Measurements from ENCODE around the gene ZKSCAN8. TPM values are rescaled to one million over a fixed set of nuclear protein-coding genes. Genes with fewer than 3 reads are reported as not detected.
"Not testable (repeated sequence)": the region's sequence is repeated elsewhere in the genome, so short reads cannot be mapped to it uniquely, and the experiment has no call there.

ZKSCAN8 gene
- total and polyA plus RNA-seq, 5 donors, result 5.5 to 18.2 (median 15.8) TPM

- ATAC-seq (no peak), DNase-seq (no peak)
- intact Hi-C loops (cut with DNase I), result loop anchor here in 1 of 4 donors (10.0 kb wide), 1 partner anchor 263 kb away; no protein-coding TSS in a partner anchor
- 93% methylated on average over 2 of the region's 2 CpGs for WGBS
- no peak overlapping the region for H3K4me3 ChIP-seq (ENCODE audit: low read length)
- H3K27ac ChIP-seq (ENCODE audit: low read length), result no peak overlapping the region
- H3K9me3 ChIP-seq (ENCODE audit: control insufficient read depth, low read length), result no peaks in the 10 kb centered on the region
- H3K27me3 ChIP-seq (ENCODE audit: control insufficient read depth, insufficient read depth), result no peaks in the 10 kb centered on the region
- H3K4me1 ChIP-seq (ENCODE audit: control insufficient read depth, insufficient read depth, low read length), result no peaks in the 10 kb centered on the region
Observed at GRCh38 chr6:28121876-28122275, 19.8 kb upstream of the ZKSCAN8 start.

DNA sequence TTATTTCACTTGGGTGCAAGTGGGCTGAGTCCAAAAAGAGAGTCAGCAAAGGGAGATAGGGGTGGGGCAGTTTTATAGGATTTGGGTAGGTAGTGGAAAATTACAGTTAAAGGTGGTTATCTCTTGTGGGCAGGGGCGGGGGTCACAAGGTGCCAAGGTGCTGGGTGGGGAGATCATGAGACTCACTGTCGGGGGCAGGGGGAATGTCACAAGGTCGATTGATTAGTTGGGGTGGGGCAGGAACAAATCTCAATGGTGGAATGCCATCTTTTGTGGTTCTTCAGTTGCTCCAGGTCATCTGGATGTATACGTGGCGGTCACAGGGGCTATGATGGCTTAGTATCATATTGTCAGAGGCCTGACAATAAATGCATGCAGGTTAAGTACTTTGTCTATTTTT is 19.4 kb upstream of the ZKSCAN8 start:
- WGBS, result 93% methylated on average over 5 of the region's 5 CpGs
- H3K27ac ChIP-seq (ENCODE audit: low read length); H3K9me3 ChIP-seq (ENCODE audit: control insufficient read depth, low read length); DNase-seq; ATAC-seq; H3K4me1 ChIP-seq (ENCODE audit: control insufficient read depth, insufficient read depth, low read length); H3K27me3 ChIP-seq (ENCODE audit: control insufficient read depth, insufficient read depth); H3K4me3 ChIP-seq (ENCODE audit: low read length): not testable (repeated sequence)
- intact Hi-C loops (cut with DNase I), result loop anchor here in 1 of 4 donors (10.0 kb wide), 1 partner anchor 263 kb away; no protein-coding TSS in a partner anchor

DNA sequence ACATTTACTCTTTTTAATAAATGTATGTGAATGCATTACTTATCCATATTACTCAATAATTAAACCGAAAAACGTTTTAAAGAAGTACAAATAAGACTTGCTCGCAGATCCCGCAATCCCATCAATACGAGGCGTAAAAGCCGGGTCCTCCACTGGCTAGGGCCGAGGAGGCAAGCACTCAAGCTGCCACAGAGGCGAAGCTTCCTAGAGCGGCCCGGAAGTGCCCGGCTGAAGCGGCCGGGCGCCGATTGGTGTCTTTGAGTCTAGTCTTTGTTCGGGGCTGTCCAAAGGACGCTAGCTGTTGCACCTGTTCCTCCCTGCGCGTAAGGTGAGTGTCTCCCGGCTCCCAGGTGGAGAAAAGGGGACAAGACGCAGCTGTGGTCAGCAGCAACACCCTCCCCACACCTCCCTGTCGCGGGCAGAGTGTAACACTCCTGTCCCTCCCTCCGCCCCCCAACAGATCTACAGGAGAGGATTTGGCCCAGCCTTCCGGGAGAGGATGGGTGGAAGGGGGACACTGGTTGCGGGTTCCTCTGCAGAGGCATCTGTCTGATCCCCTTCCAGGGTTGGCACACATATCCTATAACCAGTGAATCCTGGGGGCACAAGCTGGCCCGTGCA is 17.2 kb upstream of the ZKSCAN8 start, which contains the start of gene ZSCAN16:
Gene ZSCAN16 (plus strand): TSS at position 260 of the 621 bp plus-strand sequence. CDS start 835 bp downstream, outside the sequence.
- Histone ChIP-seq H3K4me1 (ENCODE audit: control insufficient read depth, insufficient read depth, low read length) (peaks cover 1% of the 10 kb centered on the region), H3K27me3 (ENCODE audit: control insufficient read depth, insufficient read depth) (no peaks in the 10 kb centered on the region), H3K4me3 (ENCODE audit: low read length) (peak within 1 kb of the TSS; percentile 61), H3K9me3 (ENCODE audit: control insufficient read depth, low read length) (no peaks in the 10 kb centered on the region), H3K27ac (ENCODE audit: low read length) (peak within 1 kb of the TSS; percentile 49)
- ATAC-seq (peak; percentile 98 to 100), DNase-seq (peak; percentile 86 to 94 (median 91))
- intact Hi-C loops (cut with DNase I), result loop anchor here in 1 of 4 donors (10.0 kb wide), 1 partner anchor 260 kb away; no protein-coding TSS in a partner anchor
- under 1% methylated on average over 28 of the region's 28 CpGs for WGBS

- ATAC-seq, result peak in 1 of 2 donors; percentile 6
- DNase-seq, result no peak
- H3K4me1 ChIP-seq (ENCODE audit: control insufficient read depth, insufficient read depth, low read length), result peaks cover 1% of the 10 kb centered on the region
- H3K4me3 ChIP-seq (ENCODE audit: low read length), result peak overlapping the region; percentile 61
- H3K27me3 ChIP-seq (ENCODE audit: control insufficient read depth, insufficient read depth), result no peaks in the 10 kb centered on the region
- H3K9me3 ChIP-seq (ENCODE audit: control insufficient read depth, low read length), result no peaks in the 10 kb centered on the region
- 12% methylated on average over 6 of the region's 6 CpGs for WGBS
- intact Hi-C loops (cut with DNase I), result loop anchor here in 1 of 4 donors (10.0 kb wide), 1 partner anchor 260 kb away; no protein-coding TSS in a partner anchor
- no peak overlapping the region for H3K27ac ChIP-seq (ENCODE audit: low read length)
Observed at GRCh38 chr6:28124971-28125353, 16.7 kb upstream of the ZKSCAN8 start.

DNA sequence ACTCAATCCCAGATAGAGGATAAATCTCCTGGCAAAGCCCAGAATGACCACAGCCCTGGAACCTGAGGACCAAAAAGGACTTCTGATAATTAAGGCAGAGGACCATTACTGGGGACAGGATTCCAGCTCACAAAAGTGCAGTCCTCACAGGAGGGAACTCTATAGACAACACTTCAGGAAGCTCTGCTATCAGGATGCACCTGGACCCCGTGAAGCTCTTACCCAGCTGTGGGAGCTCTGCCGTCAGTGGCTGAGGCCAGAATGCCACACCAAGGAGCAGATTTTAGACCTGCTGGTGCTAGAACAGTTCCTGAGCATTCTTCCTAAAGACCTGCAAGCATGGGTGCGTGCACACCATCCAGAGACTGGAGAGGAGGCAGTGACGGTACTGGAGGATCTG is 16.3 kb upstream of the ZKSCAN8 start:
- 72% methylated on average over 4 of the region's 4 CpGs for WGBS
- Histone ChIP-seq H3K4me1 (ENCODE audit: control insufficient read depth, insufficient read depth, low read length) (peaks cover 1% of the 10 kb centered on the region), H3K4me3 (ENCODE audit: low read length) (no peak overlapping the region), H3K27me3 (ENCODE audit: control insufficient read depth, insufficient read depth) (no peaks in the 10 kb centered on the region), H3K9me3 (ENCODE audit: control insufficient read depth, low read length) (no peaks in the 10 kb centered on the region), H3K27ac (ENCODE audit: low read length) (no peak overlapping the region)
- DNase-seq (no peak), ATAC-seq (no peak)
- intact Hi-C loops (cut with DNase I), result loop anchor here in 1 of 4 donors (10.0 kb wide), 1 partner anchor 259 kb away; no protein-coding TSS in a partner anchor

- DNase-seq (no peak), ATAC-seq (no peak)
- H3K9me3 ChIP-seq (ENCODE audit: control insufficient read depth, low read length), result no peaks in the 10 kb centered on the region
- H3K4me1 ChIP-seq (ENCODE audit: control insufficient read depth, insufficient read depth, low read length), result no peaks in the 10 kb centered on the region
- no peak overlapping the region for H3K4me3 ChIP-seq (ENCODE audit: low read length)
- intact Hi-C loops (cut with DNase I), result loop anchor here (5.0 to 10.0 kb wide), 3 partner anchors 121 to 223 kb away; partner anchors contain the start of genes NKAPL (in 2 of the 4) and ZKSCAN4 (in 2 of the 4)
- H3K27me3 ChIP-seq (ENCODE audit: control insufficient read depth, insufficient read depth), result no peaks in the 10 kb centered on the region
- no peak overlapping the region for H3K27ac ChIP-seq (ENCODE audit: low read length)
- 47% methylated on average over 3 of the region's 3 CpGs for WGBS
Observed at GRCh38 chr6:28134015-28134414, 7.7 kb upstream of the ZKSCAN8 start.

DNA sequence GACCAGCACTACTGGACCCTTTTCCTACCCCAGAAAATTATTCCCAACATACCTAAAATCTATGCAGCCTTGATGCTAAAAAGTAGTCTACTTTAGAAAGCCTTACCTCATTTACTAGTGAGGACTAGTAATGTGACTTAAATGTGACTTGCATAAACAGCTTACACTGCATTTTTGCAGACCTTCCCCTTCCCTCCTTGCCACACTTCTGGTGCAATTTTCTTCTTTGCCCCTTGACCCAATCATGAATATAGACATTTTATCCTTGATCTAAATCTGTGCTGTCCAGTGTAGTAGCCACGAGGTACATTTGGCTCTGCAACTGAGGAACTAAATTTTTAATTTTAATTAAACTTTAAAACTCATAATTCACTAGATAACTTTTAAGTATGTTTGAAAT is 7.0 kb upstream of the ZKSCAN8 start:
- no peaks in the 10 kb centered on the region for H3K9me3 ChIP-seq (ENCODE audit: control insufficient read depth, low read length)
- intact Hi-C loops (cut with DNase I), result loop anchor here (5.0 to 10.0 kb wide), 3 partner anchors 120 to 223 kb away; partner anchors contain the start of genes NKAPL (in 2 of the 4) and ZKSCAN4 (in 2 of the 4)
- H3K27me3 ChIP-seq (ENCODE audit: control insufficient read depth, insufficient read depth), result no peaks in the 10 kb centered on the region
- no peak for ATAC-seq
- no peaks in the 10 kb centered on the region for H3K4me1 ChIP-seq (ENCODE audit: control insufficient read depth, insufficient read depth, low read length)
- H3K4me3 ChIP-seq (ENCODE audit: low read length), result no peak overlapping the region
- 48% methylated on average over 1 of the region's 1 CpG for WGBS
- DNase-seq, result no peak
- H3K27ac ChIP-seq (ENCODE audit: low read length), result no peak overlapping the region

DNA sequence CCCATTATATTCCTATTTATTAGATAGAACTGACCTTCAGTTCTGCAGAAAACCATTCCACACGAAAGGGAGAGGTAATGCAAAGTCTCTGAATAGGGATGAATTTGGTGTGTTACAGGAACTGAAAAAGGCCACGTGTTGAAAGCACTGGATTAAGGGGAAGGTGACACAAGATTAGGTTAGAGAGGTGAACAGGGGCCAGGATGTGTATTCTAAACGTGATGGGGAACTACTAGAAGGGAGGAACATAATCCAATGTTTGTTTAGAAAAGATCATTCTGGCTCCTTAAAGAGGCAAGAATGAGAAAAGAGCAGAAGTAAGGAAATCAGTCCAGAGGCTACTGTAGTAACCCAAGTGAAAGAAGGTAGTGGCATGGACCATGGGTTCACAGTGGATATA is 6.3 kb upstream of the ZKSCAN8 start:
- no peak for ATAC-seq
- Histone ChIP-seq H3K9me3 (ENCODE audit: control insufficient read depth, low read length) (no peaks in the 10 kb centered on the region), H3K27me3 (ENCODE audit: control insufficient read depth, insufficient read depth) (no peaks in the 10 kb centered on the region), H3K4me3 (ENCODE audit: low read length) (peak overlapping the region; percentile 66), H3K4me1 (ENCODE audit: control insufficient read depth, insufficient read depth, low read length) (no peaks in the 10 kb centered on the region), H3K27ac (ENCODE audit: low read length) (no peak overlapping the region)
- no peak for DNase-seq
- 13% methylated on average over 3 of the region's 3 CpGs for WGBS
- intact Hi-C loops (cut with DNase I), result loop anchor here (10.0 kb wide), 2 partner anchors 119 to 219 kb away; partner anchors contain the start of genes NKAPL (in 2 of the 4) and ZKSCAN4 (in 2 of the 4)

GRCh38 chr6:28136585-28137504 is 4.8 kb upstream of the ZKSCAN8 start:
- H3K9me3 ChIP-seq (ENCODE audit: control insufficient read depth, low read length), result no peaks in the 10 kb centered on the region
- H3K4me3 ChIP-seq (ENCODE audit: low read length), result peak overlapping the region; percentile 66
- no peaks in the 10 kb centered on the region for H3K4me1 ChIP-seq (ENCODE audit: control insufficient read depth, insufficient read depth, low read length)
- no peaks in the 10 kb centered on the region for H3K27me3 ChIP-seq (ENCODE audit: control insufficient read depth, insufficient read depth)
- DNase-seq (peak; percentile 94 to 96 (median 95)), ATAC-seq (peak; percentile 92 to 96)
- peak overlapping the region; percentile 61 for H3K27ac ChIP-seq (ENCODE audit: low read length)
- intact Hi-C loops (cut with DNase I), result loop anchor here (10.0 kb wide), 2 partner anchors 118 to 218 kb away; partner anchors contain the start of genes NKAPL (in 2 of the 4) and ZKSCAN4 (in 2 of the 4)
- WGBS, result under 1% methylated on average over 58 of the region's 58 CpGs

DNA sequence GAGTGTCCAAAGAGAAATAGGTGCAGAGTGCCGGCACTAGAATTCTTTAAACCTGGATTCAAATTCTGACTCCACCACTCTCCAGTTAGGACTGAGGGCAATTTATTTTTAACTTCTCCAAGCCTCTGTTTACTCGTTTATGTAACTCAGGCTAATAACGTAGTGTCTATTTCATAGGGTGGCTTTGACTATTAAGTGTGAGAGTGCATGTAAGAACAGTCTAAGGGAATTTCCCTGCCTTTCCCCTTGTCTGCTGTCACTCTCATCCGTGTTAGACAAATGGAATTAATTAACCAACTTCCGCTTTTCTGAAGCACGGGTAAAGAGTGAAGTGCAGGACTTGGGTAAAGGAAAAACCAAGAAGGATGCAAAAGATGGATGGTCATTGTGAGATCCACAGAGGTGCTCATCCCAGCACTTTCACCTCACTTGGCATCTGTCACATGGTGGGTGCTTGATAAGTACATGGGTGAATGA is 4.1 kb upstream of the ZKSCAN8 start:
- intact Hi-C loops (cut with DNase I), result loop anchor here (10.0 kb wide), 2 partner anchors 117 to 217 kb away; partner anchors contain the start of genes NKAPL (in 2 of the 4) and ZKSCAN4 (in 2 of the 4)
- no peaks in the 10 kb centered on the region for H3K4me1 ChIP-seq (ENCODE audit: control insufficient read depth, insufficient read depth, low read length)
- H3K27me3 ChIP-seq (ENCODE audit: control insufficient read depth, insufficient read depth), result no peaks in the 10 kb centered on the region
- H3K9me3 ChIP-seq (ENCODE audit: control insufficient read depth, low read length), result no peaks in the 10 kb centered on the region
- ATAC-seq, result no peak
- DNase-seq, result no peak
- WGBS, result under 1% methylated on average over 6 of the region's 6 CpGs
- H3K27ac ChIP-seq (ENCODE audit: low read length), result peak overlapping the region; percentile 61
- H3K4me3 ChIP-seq (ENCODE audit: low read length), result peak overlapping the region; percentile 66

All from right cardiac atrium (tissue), 5 donors.